ENCODE data around the gene STAG2.
"Not testable (repeated sequence)": the region's sequence is repeated elsewhere in the genome, so short reads cannot be mapped to it uniquely, and the experiment has no call there.

The STAG2 gene

DNA sequence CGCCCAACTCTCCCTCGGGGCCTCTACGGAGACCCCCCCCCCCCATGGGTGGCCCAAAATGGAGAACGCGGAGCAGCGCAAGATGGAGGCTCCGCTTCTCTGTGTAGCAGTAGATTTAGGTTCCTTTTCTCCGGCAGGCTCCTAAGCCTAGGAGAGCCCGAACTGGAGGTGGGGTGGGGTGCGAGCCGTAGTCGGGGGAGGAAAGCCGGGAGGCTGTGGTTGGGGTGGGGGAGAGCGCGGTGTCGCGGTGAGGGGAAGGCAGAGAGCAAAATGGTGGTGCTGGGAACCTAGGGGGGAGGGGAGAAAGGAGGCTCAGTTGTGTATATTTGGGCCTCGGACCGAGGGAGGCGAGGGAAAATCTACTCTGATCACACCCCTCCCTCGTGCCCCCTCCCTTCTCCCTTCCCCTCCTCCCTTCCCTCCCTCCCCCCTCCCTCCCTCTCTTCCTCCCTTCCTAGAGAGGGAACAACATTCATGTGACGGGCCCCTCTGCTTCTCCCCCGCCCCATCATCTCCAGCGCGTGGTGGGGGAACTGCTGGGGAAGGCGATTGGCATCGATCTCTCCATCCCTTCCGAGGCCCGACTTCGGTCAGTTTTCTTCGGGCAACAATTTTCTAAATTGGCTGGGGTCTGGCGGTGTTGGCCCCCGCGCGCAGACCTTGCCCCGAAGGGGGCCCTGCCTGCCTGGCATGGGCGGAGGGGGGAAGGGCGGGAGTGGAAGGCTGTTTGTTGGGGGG, at the start of gene STAG2:
Gene STAG2, plus strand, starts transcription at position 439 of the 738 bp plus-strand sequence. CDS start 60,922 bp downstream, outside the sequence.
- H3K4me3 ChIP-seq (ENCODE audit: low read depth, low read length), result peak within 1 kb of the TSS; percentile 72

DNA sequence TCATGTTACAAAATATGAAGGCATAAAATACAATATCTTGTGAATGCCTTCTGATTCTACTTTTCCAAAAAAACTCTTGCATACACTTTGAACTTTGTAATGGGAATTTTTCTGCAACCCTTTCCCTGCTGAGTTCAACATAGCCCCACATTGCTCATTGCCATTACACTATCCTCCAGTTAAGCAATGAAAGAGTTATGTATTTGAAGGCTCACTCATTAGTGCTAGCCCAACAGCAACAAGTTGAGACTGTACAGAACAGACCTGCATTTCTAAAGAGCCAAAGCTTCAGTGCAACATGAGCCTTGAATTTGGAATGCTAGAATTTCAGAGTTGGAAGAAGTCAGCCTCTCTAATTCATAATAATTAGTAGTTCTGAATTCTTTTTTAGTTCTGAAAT, 44.4 kb upstream of the STAG2 start:
- no peak overlapping the region for H3K4me3 ChIP-seq (ENCODE audit: low read depth, low read length)

DNA sequence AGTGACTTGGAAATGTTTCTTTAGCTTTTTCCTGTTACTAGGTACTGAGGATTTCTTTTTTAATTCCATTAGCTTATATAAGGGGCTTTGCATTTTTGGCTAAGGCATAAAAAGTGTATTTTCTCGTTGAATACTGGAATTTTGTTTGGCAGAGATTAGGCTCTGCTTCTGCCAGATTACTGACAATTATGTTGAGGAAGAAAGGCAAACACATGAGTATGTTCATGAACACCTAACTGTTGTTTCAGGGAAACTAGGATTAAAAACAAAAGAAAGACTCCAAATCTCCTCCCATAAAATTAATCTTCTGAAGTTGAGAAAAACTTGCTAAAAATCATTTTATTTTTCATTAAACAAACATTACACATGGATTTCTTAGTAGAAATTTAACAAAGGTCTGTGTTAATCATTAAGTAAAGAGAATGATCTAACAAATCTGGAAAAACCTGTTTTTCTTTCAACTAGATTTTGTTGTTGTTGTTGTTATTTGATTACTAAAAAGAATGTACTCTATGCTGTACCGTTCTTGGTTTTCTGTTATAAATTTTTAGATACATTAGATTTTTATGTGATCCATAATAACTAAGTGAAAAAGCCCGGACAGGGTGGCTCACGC, 43.3 kb upstream of the STAG2 start:
- H3K4me3 ChIP-seq (ENCODE audit: low read depth, low read length), result no peak overlapping the region

DNA sequence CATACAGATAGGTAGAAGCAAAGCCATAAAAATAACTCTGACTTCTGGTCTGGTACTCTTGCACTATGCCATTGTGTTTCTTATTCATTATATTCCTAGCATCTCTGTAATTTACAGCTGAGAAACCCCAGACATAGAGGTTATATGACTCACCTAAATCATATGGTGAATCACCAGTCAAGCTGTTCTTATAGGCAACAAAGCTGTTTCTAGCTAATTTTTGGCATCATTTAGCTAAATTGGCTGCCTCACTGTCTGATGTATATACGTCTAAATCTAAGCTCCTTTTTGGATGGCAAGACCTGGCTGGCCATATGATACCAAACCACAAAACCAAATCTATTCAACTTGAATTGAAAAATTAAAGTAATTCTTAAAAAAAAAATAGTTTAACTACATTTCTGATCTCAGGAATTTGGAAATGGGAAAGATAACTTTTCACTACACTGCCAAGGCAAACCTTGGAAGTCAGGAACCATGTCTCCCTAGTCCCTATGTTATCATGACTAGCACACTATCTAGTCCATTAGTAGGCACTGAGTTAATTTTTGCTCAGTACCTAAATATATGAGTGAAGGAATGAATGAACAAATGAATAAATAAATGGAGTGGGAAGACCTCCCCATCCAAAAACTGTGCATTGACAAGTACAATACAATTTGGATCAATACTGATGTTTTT, 41.3 kb upstream of the STAG2 start:
- no peak overlapping the region for H3K4me3 ChIP-seq (ENCODE audit: low read depth, low read length)

DNA sequence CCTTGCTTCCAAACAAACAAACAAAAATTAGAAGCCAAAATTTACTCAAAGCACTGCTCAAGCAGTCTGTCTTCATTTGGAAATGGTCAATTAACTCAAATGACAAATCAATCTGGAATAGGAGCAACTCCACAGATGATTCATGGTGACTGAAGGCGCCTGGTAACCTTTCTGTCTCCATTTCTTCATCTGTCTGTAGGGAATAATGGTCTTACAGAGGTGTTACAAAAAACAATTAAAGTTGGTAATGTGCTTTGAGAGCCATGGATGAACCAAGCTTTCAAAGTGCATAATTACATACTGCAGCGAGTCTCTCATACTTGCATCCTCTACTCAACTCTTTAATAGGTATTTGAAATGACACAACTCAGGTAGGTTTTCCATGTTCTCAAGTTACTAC, 38.3 kb upstream of the STAG2 start:
- H3K4me3 ChIP-seq (ENCODE audit: low read depth, low read length), result no peak overlapping the region

DNA sequence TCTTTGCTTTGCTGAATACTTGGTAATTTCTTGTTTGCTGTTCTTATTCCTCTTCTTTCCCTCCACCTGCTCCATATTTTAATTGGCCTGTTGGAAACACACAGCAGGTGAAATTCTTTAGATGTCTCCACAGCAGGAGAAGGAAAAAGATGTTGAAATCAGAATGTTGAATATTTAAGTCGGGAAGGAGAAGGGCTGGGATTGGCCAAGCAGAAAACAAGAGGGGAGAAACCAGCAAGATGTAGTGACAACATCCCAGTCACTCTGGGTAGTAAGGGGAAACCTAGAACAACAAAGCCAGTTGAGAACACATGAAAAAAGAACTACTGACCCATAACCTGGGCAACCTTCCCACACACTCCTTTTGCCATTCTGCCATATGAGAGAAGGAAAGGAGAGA, 37.3 kb upstream of the STAG2 start:
- H3K4me3 ChIP-seq (ENCODE audit: low read depth, low read length), result no peak overlapping the region

DNA sequence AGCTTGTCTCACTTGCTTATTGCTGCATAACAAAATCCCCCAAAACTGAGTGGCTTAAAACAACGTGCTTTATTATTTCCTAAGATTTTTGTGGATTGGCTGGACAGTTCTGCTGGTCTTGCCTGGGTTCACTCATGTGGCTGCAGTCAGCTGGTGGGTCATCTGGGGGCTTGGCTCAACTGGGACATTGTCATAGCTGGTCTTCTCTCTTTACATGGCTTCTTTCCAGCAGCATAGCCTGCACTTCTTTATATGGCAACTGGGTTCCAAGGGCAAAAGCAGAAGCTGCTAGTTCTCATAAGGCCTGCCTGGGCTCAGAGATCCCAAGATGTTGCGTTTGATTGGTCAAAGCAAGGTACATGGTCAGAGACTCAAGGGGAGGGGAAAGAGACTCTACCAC, 33.7 kb upstream of the STAG2 start:
- H3K4me3 ChIP-seq (ENCODE audit: low read depth, low read length), result no peak overlapping the region

DNA sequence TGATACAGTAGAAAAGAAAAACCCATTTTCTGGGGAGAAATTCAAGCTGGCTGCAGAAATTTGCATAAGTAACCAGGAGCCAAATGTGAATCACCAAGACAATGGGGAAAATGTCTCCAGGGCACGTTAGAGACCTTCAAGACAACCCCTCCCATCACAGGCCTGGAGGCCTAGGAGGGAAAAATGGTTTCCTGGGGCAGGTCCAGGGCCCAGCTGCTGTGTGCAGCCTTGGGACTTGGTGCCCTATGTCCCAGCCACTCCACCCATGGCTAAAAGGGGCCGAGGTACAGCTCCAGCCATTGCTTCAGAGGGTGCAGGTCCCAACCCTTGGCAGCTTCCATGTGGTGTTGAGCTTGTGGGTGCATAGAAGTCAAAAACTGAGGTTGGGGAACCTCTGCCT, 29.5 kb upstream of the STAG2 start:
- H3K4me3 ChIP-seq (ENCODE audit: low read depth, low read length), result not testable (repeated sequence)

DNA sequence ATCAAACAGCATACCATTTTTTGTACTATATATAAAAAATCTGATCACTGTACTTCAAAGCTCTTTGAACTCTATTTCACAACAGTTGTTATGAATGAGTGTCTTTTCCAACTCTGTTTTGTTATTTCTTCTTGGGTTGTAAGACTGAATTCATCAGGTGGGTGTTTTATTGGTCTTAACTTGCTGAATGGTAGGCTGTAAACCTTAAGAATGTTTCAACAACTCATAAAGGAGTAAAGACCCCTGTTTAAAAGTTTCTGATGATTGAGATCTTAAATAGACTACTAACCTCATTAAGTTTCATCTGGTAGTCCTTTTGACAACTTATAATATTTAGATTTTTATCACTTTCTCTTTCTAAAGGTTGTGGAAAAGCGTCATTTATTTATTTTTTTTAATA, 18.4 kb upstream of the STAG2 start:
- H3K4me3 ChIP-seq (ENCODE audit: low read depth, low read length), result no peak overlapping the region

DNA sequence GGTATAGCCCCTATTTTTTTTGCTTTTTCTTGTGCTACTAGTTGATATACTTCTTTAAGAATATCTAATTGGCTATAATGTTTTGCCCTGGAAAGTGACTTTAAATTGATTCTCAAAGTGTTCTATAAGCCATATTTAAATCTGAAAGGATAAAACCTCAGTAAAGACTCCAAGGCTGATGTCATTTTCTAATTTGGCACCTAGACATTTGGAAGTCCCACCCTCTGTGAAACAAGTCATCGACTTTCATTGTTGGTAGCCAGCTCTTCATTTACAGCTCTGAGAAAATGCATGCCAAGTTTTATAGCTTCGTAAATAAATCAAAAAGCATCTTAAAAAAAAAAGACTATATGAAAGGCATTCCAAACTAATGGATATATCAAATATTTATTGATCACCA, 18.0 kb upstream of the STAG2 start:
- H3K4me3 ChIP-seq (ENCODE audit: low read depth, low read length), result no peak overlapping the region

DNA sequence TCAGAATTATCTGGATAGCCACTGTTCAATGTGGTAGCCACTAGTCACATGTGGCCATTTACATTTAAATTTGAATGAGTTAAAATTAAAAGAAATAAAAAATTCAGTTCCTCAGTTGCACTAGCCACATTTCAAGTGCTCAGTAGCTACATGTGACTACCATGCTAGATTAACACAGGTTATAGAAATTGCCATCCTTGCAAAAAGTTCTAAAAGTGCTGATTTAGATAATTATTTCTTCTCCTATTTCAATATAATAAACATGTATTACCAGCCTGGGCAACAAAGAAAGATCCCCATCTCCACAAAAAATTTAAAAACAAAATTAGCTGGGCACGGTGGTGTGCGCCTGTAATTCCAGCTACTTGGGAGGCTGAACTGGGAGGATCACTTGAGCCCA, 11.7 kb upstream of the STAG2 start:
- no peak overlapping the region for H3K4me3 ChIP-seq (ENCODE audit: low read depth, low read length)

DNA sequence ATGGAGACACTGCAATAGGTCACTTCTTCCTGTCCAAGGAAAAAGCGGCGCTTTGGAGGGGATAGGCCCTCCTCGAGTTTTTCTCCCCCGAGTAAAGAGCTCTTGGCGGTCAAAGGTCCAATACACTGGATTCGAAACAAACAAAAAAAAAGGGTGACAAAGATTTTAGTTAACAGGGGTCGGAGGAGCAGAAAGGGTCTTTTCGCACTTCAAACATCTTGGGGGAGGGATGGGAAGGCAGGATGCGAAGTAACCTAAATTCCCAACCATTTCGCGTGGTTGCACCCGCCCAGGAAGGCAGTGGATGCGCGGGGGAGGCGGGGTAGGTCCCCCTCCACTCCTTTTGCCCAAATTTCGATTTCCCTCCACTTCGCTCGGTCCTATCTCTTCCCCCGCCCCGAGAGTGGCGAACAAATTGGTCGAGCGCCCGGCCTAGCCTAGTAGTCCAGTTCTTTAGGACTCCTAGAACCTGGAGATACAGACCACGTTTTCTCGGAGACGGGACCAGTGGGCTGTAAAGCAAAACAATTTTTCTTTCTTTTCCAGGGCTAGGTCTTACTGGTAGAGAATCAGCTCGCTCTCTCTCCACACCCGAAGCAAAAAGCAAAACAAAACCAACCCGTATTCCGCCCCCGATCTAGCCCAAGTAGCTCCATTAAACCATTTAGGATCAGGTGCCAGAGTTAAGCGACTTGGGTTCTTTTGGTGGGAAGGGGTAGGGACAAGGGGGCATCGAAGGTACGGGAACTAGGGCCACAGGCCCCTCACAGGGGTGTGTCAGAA, 2.0 kb upstream of the STAG2 start:
- peak overlapping the region; percentile 57 for H3K4me3 ChIP-seq (ENCODE audit: low read depth, low read length)

DNA sequence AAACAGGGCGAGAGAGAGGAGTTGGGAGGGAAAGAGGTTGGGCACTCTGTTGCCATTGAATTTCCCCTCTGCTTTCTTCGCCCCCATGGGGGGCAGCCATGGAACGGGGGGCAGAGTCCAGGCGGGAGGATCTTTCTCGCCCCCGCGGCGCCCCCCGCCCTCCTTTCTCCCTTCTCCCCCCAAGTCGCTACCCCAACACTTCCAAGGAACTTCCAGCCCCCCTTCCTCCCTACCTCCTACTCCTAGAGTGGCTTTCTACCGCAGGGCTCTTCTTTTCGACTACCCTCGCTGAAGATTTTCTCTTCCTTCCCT, 594 bp upstream of the STAG2 start:
- H3K4me3 ChIP-seq (ENCODE audit: low read depth, low read length), result peak overlapping the region; percentile 65

DNA sequence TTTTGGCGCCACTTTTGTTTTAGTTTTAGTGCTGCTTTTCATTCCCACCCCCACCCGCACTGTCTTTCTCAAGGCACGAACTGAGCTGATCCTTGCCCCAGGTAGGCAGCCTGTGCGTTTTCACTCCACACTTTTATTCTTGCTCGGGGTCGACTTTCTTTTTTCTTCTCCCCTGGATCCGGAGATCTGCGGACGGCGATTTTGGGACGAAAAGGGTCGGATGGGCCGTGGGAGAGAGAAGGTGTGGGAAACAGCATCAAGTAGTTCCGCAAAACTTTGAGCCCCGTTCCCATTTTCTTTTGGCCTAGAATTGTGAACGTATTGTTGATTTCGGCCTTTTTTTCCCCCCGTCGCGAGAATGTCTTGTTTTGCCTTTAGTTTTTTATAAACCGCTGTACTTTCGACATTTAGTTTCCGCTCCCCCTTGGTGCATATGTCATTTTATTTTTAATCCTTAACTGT, 531 bp downstream of the STAG2 start:
- peak overlapping the region; percentile 72 for H3K4me3 ChIP-seq (ENCODE audit: low read depth, low read length)

DNA sequence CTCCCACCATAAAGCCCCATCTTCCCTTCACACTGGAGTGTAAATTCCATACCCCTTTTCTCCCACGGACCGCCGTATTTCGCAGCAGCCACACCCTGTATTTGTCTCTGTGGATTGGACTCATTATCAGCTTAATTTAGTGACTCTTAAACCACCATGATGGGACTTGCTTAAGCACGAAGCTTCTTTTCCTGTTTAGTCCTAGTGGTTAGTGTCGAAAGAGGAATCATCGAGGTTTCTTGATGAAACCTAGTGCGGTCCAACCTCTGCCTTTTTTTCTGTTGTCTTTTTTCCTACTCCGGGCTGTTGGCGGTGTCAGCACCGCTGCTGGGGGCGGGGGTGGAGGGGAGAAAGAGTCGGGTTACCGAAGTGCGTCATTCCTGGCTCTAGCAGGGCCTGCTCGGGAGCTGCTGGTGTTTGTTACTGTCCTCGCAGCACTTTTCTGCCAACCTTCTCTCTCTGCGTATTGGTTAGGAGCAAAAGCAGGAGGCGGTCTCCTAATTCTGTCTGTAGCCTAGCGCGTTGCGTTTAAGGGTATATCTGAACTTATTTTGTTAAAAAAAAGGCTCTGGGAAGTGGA, 1.4 kb downstream of the STAG2 start:
- peak overlapping the region; percentile 72 for H3K4me3 ChIP-seq (ENCODE audit: low read depth, low read length)

DNA sequence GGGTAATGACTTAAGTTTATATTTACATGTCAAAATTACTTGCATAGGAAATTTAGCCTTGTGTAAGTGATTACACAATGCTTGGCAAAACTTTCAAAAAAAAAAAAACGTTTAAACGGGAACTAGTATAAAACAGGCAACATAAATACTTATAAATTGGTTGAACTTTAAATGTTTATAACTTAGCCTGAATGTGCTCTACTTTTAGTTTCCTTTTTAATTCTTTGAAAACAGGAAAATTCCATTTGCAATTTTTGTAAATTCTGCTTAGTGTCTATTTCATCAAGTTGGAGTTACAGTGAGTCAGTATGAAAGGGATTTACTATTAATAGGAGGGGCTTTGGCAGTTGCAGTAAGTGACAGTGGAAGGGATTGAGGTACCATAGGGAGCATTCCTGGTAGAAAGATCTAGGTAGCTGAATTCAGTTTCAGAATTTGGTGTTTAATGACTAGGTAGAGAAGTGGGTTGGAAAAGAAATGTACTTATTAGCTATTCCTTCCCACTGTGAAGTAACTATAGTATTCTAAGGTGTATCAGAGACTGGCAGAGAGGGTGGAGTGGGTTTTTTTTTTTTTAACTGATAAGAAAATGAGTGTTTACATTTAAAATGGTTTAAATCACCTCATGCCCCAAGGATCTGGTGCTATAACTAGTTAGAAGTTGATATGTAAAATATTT, 2.8 kb downstream of the STAG2 start:
- peak overlapping the region; percentile 25 for H3K4me3 ChIP-seq (ENCODE audit: low read depth, low read length)

DNA sequence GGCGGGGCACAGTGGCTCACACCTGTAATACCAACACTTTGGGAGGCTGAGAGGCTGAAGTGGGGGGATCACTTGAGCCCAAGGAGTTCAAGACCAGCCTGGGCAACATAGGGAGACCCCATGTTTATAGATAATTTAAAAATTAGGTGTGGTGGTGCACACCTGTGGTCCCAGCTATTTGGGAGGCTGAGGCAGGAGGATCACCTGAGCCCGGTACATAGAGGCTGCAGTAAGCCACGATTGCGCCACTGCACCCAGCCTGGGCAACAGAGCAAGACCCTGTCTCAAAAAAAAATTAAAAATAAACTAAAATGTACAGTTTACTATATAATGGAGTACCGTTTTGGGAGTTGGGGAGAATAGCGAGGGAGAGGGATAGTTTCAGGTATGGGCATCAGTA, 4.2 kb downstream of the STAG2 start:
- H3K4me3 ChIP-seq (ENCODE audit: low read depth, low read length), result no peak overlapping the region

DNA sequence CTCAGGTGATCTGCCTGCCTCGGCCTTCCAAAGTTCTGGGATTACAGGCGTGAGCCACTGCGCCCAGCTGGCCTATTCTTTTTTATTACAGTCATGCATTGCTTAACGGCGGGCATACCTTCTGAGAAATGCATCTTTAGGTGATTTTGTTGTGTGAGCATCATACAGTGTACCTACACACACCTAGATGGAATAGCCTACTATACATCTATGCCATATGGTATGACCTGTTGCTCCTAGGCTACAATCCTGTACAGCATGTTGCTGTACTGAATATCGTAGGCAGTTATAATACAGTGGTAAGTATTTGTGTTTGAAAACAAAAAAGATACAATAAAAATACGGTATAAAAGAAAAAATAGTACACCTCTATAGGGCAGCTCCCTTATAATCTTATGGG, 6.0 kb downstream of the STAG2 start:
- H3K4me3 ChIP-seq (ENCODE audit: low read depth, low read length), result no peak overlapping the region

DNA sequence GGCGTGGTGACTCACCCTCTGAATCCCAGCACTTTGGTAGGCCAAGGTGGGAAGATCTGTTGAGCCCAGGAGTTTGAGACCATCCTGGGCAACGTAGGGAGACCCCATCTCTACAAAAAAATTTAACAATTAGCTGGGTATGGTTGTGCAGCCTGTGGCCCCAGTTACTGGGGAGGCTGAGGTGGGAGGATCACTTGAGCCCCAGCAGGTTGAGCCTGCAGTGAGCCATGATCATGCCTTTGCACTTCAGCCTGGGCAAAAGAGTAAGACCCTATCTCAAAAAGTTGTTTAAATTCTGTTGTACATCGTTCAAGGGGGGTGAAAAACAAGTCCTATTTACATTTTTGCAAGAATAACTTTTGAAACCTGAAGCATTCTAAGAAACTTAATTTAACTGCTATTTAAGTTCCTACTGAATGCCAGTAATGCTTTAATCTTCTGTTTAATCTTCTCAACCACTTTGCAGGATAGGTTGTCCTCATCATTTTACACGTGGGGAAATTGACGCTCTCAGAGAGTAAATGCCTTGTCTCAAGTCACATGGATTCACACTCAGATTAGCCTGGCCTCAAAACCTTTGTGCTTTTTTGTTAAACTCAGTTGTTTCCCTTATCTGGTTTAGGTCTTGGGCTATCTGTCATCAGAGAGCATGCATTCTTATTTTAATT, 7.0 kb downstream of the STAG2 start:
- no peak overlapping the region for H3K4me3 ChIP-seq (ENCODE audit: low read depth, low read length)

DNA sequence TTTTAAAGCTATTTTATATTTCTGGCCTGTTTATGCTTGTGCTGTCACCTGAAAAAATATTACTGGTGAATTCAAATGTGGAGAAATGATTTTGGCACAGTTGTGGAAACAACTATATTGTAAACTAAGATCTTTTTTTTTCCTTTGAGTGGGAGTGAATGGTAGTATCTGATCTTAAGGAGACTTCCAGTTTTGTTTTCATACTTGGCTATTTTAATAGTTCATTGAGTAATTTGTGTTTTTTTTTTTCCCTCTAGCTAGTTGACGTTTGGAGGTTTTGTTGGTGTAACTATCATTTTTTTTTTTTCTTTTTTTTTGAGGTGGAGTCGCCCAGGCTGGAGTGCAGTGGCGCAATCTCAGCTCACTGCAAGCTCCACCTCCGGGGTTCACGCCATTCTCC, 10.5 kb downstream of the STAG2 start:
- no peak overlapping the region for H3K4me3 ChIP-seq (ENCODE audit: low read depth, low read length)
